KOPT-K1 (cell line): ENCODE data around the gene SEC14L2.

Source experiments
- H3K27ac ChIP-seq: fragments of 200-600 bp; sonication (generic); 2 replicates; pipeline ENCODE4 v1.5.1; 2016; ENCODE audit warnings: antibody characterized with exemption, mild to moderate bottlenecking, low read depth, low read length; ENCODE audit not compliant: poor library complexity, severe bottlenecking
- H3K36me3 ChIP-seq: fragments of 200-600 bp; sonication (generic); 2 replicates; pipeline ENCODE4 v1.5.1; 2017; ENCODE audit warnings: antibody characterized with exemption, mild to moderate bottlenecking, low read length, moderate library complexity; ENCODE audit not compliant: insufficient read depth
- H3K9me3 ChIP-seq: fragments of 200-600 bp; sonication (generic); 2 replicates; pipeline ENCODE4 v1.5.1; 2017; ENCODE audit warnings: antibody characterized with exemption, low read length, mild to moderate bottlenecking; ENCODE audit not compliant: insufficient read depth, poor library complexity, severe bottlenecking

SEC14L2 gene

GRCh38 chr22:30396871-30397655, at the start of gene SEC14L2:
SEC14L2 (plus strand) TSS chr22:30397018; CDS start chr22:30397117, 99 bp downstream.
- peak within 1 kb of the TSS; percentile 47 for H3K27ac ChIP-seq
- no peaks in the 10 kb centered on the region for H3K9me3 ChIP-seq
- H3K36me3 ChIP-seq: no peaks in the 10 kb centered on the region

DNA sequence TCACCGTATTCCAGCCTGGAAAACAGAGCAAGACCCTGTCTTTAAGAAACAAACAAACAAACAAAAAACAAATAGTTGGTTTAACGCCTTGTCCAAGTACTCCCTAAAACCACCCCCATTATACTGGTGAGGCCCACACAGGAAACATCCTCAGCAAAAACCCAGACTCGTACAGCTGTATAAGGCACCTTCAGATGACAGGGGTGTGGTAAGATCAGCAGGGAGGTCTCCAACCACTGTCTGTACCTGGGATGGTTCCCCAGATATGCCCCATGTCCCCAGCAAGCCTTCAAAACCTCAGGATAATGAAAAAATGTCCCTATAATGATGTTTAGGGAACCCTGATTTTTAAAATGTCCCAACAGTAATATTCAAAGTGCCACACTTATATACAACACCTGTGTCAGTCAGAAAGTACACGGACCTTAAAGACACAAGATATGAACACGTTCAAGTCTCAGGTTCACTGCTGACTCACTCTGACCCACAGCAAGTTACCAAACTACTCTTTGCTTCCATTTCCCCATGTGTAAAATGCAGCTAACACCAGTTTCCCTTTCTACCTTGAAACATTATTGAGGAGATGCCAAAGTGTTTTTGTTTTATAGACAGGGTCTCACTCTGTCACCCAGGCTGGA, 49.4 kb upstream of the SEC14L2 start:
- no peak overlapping the region for H3K27ac ChIP-seq
- no peaks in the 10 kb centered on the region for H3K9me3 ChIP-seq
- H3K36me3 ChIP-seq: peaks cover 100% of the 10 kb centered on the region

DNA sequence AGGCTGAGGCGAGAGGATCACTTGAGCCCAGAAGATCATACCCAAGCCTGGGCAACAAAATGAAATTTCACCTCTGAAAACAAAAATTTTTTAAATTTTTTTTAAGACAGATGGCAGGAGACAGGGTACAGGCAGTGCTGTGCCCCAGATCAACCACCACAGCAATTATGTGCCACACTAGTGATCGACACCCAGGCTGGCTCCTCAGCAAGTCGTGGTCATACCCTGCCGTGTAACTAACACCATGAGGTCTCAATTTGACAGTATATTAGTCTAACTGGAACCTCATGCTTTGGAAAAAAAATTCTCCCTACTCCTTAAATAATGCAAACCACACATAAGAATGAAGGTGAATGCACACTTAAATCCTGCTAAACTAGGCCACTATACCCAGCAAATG, 48.4 kb upstream of the SEC14L2 start:
- H3K36me3 ChIP-seq: peaks cover 99% of the 10 kb centered on the region
- no peak overlapping the region for H3K27ac ChIP-seq
- H3K9me3 ChIP-seq: no peaks in the 10 kb centered on the region

DNA sequence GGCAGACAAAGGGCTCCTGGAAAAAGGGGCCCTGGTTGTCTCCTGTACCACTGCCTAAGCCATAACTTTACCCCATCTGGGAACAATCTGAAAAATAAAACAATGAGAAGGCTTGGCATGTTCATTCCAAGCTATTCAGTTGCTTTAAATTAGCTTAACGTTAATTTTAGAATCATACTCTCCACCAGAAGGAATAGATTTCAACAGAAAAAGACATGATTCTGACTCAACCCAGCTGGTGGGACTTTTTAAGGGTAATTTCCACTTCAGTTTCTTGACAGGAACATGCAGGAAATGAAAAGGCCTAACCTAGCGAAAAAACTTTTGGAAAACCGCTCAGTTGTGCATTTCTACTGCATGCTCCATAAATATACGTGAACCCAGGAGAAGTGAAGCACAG, 48.0 kb upstream of the SEC14L2 start:
- no peak overlapping the region for H3K27ac ChIP-seq
- no peaks in the 10 kb centered on the region for H3K9me3 ChIP-seq
- peaks cover 99% of the 10 kb centered on the region for H3K36me3 ChIP-seq

- H3K27ac ChIP-seq: no peak overlapping the region
- H3K36me3 ChIP-seq: peaks cover 91% of the 10 kb centered on the region
- no peaks in the 10 kb centered on the region for H3K9me3 ChIP-seq
Measured at GRCh38 chr22:30351226-30351625, 45.6 kb upstream of the SEC14L2 start.

DNA sequence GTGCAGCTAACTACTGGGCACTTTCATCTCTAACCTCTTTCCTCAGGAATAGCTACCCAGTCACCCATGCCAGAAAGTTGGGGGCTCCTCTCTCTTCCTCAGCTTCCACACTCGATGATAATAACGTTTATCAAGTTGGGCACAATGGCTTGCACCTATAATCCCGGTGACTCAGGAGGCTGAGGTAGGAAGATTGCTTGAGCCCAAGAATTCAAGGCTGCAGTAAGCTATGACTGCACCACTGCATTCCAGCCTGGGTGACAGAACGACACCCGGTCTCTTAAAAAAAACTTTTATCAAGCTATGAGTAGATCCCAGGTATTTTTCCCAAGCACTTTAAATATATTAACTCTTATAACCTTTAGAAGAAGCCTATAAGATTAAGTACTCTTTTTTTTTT, 42.2 kb upstream of the SEC14L2 start:
- H3K27ac ChIP-seq: no peak overlapping the region
- H3K36me3 ChIP-seq: peaks cover 56% of the 10 kb centered on the region
- no peaks in the 10 kb centered on the region for H3K9me3 ChIP-seq

DNA sequence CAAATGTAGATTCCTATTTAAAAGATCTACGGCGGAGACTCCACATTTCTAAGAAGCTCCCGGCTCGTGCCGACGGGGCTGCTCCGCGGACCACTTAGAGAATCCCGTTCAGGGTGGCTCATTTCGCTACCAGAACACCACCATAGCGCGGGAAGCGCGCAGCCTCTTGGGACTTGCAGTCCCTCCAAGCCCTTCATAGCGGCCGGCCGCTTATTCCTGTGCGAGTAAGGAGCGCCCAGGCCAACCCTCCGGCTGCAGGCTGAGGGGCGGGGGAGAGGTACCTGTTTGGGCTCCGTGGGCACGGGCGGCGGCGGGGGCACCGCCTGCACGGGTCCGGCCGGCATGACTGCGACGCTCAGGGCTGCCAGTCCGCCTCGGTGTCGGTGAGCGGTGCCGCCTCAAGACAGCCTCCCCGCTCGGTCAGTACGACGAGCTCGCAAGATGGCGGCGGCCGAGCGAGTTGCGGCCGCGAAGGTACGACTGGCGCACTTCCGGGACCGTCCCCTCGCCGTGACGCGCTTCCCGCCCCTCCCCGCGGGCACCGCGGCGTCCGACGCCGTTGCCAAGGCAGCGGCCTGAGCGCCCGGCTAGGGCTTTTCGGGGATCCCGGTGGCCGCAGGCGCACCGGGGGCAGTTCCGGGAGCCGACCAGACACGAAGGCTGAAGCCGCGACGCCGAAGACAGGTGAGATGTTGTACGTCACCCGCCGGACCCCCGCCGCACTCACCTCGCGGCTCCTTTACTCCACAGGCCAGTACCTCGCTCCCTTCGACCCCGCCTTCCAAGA, 40.2 kb upstream of the SEC14L2 start, which contains the start of the genes CCDC157 and SF3A1:
CCDC157 (plus strand) TSS at position 559 of the 787 bp plus-strand sequence. CDS start 8,994 bp downstream, outside the sequence.
SF3A1 (minus strand) TSS at position 446 of the 787 bp plus-strand sequence; CDS start at position 344, 102 bp downstream.
- no peaks in the 10 kb centered on the region for H3K9me3 ChIP-seq
- peak within 1 kb of the TSS; percentile 90 for H3K27ac ChIP-seq
- peaks cover 36% of the 10 kb centered on the region for H3K36me3 ChIP-seq

- no peaks in the 10 kb centered on the region for H3K9me3 ChIP-seq
- peak overlapping the region; percentile 90 for H3K27ac ChIP-seq
- H3K36me3 ChIP-seq: peaks cover 31% of the 10 kb centered on the region
Measured at GRCh38 chr22:30357236-30357570, 39.6 kb upstream of the SEC14L2 start.

- H3K36me3 ChIP-seq: peaks cover 26% of the 10 kb centered on the region
- no peak overlapping the region for H3K27ac ChIP-seq
- no peaks in the 10 kb centered on the region for H3K9me3 ChIP-seq
Measured at GRCh38 chr22:30357650-30358215, 39.1 kb upstream of the SEC14L2 start.

DNA sequence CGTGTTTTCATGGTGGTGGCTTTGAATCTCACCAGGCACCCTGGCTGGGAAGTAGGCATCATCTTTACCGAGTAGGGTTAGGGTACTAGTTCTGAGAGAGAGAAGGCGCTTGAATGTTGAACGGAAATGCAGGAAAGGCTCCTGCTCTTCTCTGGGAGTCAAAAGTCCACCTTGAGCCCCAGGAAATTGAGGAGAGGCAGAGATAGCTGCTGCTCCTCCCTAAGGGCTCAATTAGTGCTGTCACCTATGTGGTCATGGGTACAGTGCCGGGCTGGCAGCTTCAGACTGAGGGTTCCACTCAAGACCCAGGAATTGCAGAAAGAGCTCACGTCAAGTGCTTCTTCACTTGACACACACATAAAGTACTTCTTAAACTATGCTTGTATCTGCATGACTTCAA, 38.3 kb upstream of the SEC14L2 start:
- Histone ChIP-seq H3K36me3 (peaks cover 18% of the 10 kb centered on the region), H3K9me3 (no peaks in the 10 kb centered on the region), H3K27ac (no peak overlapping the region)

- Histone ChIP-seq H3K9me3 (no peaks in the 10 kb centered on the region), H3K27ac (no peak overlapping the region), H3K36me3 (no peaks in the 10 kb centered on the region)
Measured at GRCh38 chr22:30361916-30362650, 34.7 kb upstream of the SEC14L2 start.

DNA sequence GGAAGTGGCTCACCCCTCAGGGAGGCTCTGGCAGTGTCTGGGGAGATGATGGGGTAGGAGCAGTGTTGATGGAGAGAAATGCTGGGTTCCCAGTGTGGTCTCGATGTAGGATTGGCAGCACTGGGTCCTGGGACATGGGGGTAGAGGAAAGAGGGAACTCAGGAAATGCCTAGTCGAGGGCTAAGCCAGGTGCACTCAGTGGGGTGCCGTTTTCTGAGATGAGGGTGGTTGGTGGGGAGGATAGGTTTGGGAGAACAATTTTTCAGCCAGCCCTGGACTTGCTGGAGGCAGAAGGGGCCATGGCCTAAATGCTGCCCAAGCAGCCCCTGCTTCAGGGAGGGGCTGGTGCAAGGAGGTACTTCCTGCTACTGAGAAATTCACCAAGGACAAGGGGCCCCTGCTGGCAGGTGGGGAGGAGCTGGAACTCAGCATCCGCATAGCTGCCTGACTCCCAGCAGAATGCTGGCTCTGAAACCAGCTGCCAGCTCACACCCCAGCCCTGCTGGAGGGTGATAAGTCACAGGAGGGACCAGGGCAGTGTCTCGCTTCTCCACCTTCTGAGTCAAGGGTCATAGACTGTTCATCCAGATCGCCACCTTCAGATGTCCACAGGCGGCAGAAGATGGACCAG, 34.1 kb upstream of the SEC14L2 start:
- Histone ChIP-seq H3K27ac (no peak overlapping the region), H3K36me3 (no peaks in the 10 kb centered on the region), H3K9me3 (no peaks in the 10 kb centered on the region)

DNA sequence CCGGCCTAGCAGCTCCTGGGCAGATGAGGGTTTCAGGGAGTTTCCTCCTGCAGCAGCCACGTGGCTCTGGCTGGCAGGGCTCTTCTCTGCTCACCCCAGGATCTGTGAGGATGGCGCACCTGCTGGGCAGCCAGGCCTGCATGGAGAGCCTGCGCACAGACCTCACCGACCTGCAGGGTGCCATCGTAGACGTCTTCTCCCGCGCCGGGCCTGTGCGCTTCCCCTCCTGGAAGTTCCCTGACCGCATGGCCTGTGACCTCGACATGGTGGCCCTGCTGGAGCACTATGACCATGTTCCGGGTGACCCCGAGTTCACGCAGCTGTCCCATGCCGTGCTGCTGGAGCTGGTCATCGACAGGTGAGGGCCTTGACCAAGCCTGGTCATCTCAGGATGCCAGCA, 30.9 kb upstream of the SEC14L2 start:
- Histone ChIP-seq H3K36me3 (no peaks in the 10 kb centered on the region), H3K27ac (no peak overlapping the region), H3K9me3 (no peaks in the 10 kb centered on the region)

- Histone ChIP-seq H3K36me3 (no peaks in the 10 kb centered on the region), H3K27ac (no peak overlapping the region), H3K9me3 (no peaks in the 10 kb centered on the region)
Measured at GRCh38 chr22:30368420-30368819, 28.4 kb upstream of the SEC14L2 start.
